A673 (cell line): Measurements from ENCODE around the gene GGA3.

Source experiments
- CTCF ChIP-seq: fragments of 300-800, 200-600 bp; sonication (generic); conservative IDR thresholded peaks from 2 replicates; pipeline ENCODE4 v1.5.1; 2017; ENCODE audit warnings: low read depth, mild to moderate bottlenecking, antibody characterized with exemption, low read length, moderate library complexity, mixed read lengths
- EZH2 ChIP-seq: fragments of 200-600 bp; sonication (generic); IDR thresholded peaks from 2 replicates; pipeline ENCODE4 v1.6.1; 2017; ENCODE audit warnings: borderline replicate concordance, low read depth, mild to moderate bottlenecking, mixed read lengths, antibody characterized with exemption, low read length; ENCODE audit not compliant: poor library complexity, severe bottlenecking

GRCh38 chr17:75207760-75208159, 53.6 kb downstream of the GGA3 start:
- TF ChIP-seq CTCF = no peak
- TF ChIP-seq EZH2 = no peak
